Adrenal gland (tissue), 5 donors: ENCODE measurements around the gene UBA6.

ENCODE experiments used
- POLR2A ChIP-seq, 2 donors: fragments of 450-650 bp; IDR thresholded peaks; one replicate each; pipeline ENCODE4 v1.6.1; 2017; ENCODE audit warnings: antibody characterized with exemption in 2 of 2, mild to moderate bottlenecking in 2 of 2, moderate library complexity in 1 of 2
- TF ChIP-seq, protein P1 (sequence below), 6 experiments: fragments of 450-650 bp in 4 of 6; fragments of 200-600 bp in 2 of 6; sonication (generic) in 1 of 6; IDR thresholded peaks; 1 replicate in 5 of 6; 2 replicates in 1 of 6; pipeline versions ENCODE4 v1.5.1 to v1.8.0; 2016 to 2021; ENCODE audit warnings: antibody characterized with exemption in 6 of 6, mild to moderate bottlenecking in 2 of 6, moderate library complexity in 1 of 6
- donor health status: DM: no; HTN: no; CAD: no.

DNA sequence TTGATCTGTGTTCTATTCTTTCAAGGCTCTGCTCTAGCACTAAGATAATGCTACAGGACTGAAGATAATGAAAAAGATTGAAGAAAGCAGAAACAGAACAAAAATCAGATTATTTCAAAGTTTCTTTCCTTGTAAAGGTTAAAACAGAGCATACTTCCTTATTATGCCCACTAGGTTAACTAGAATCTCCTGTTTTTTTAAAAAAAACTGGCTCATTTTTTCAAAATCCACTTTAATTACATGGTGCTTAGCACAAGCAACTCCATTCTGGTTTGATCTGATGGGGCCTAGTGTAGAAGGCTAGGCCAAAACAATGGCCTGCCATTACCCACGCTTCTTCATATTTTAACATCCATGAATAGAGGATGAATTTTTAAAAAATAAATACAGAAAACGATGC, 1.2 kb upstream of the UBA6 start:
- TF ChIP-seq, protein P1, sequence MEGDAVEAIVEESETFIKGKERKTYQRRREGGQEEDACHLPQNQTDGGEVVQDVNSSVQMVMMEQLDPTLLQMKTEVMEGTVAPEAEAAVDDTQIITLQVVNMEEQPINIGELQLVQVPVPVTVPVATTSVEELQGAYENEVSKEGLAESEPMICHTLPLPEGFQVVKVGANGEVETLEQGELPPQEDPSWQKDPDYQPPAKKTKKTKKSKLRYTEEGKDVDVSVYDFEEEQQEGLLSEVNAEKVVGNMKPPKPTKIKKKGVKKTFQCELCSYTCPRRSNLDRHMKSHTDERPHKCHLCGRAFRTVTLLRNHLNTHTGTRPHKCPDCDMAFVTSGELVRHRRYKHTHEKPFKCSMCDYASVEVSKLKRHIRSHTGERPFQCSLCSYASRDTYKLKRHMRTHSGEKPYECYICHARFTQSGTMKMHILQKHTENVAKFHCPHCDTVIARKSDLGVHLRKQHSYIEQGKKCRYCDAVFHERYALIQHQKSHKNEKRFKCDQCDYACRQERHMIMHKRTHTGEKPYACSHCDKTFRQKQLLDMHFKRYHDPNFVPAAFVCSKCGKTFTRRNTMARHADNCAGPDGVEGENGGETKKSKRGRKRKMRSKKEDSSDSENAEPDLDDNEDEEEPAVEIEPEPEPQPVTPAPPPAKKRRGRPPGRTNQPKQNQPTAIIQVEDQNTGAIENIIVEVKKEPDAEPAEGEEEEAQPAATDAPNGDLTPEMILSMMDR (IDR thresholded peaks at IDR 0.05), result no peak
- no peak for TF ChIP-seq POLR2A (IDR thresholded peaks at IDR 0.05)
